ENCODE data around the gene TMEM141.
"Not testable (repeated sequence)": the region's sequence is repeated elsewhere in the genome, so short reads cannot be mapped to it uniquely, and the experiment has no call there.

The TMEM141 gene

GRCh38 chr9:136784249-136784996 is 6.7 kb upstream of the TMEM141 start:
- peak; percentile 20 for TF ChIP-seq CTCF (IDR thresholded peaks at IDR 0.05; ENCODE audit: low read depth, low read length)
- peak; percentile 43 to 48 for DNase-seq (ENCODE audit: low read depth in 2 of 2)
- H3K4me3 ChIP-seq (replicated peaks in 1 of 2; ENCODE audit: low read depth in 2 of 2, low read length in 2 of 2), result no peak overlapping the region

GRCh38 chr9:136784997-136785361 is 6.2 kb upstream of the TMEM141 start:
- TF ChIP-seq CTCF (IDR thresholded peaks at IDR 0.05; ENCODE audit: low read depth, low read length), result no peak
- H3K4me3 ChIP-seq (replicated peaks in 1 of 2; ENCODE audit: low read depth in 2 of 2, low read length in 2 of 2), result no peak overlapping the region
- no peak for DNase-seq (ENCODE audit: low read depth in 2 of 2)

GRCh38 chr9:136785565-136786355 is 5.4 kb upstream of the TMEM141 start:
- H3K4me3 ChIP-seq (replicated peaks in 1 of 2; ENCODE audit: low read depth in 2 of 2, low read length in 2 of 2); DNase-seq (ENCODE audit: low read depth in 2 of 2): not testable (repeated sequence)

GRCh38 chr9:136786451-136786850 is 4.7 kb upstream of the TMEM141 start:
- no peak overlapping the region for H3K4me3 ChIP-seq (replicated peaks in 1 of 2; ENCODE audit: low read depth in 2 of 2, low read length in 2 of 2)
- no peak for DNase-seq (ENCODE audit: low read depth in 2 of 2)
- no peak for TF ChIP-seq CTCF (IDR thresholded peaks at IDR 0.05; ENCODE audit: low read depth, low read length)

- not testable (repeated sequence) for DNase-seq (ENCODE audit: low read depth in 2 of 2); H3K4me3 ChIP-seq (replicated peaks in 1 of 2; ENCODE audit: low read depth in 2 of 2, low read length in 2 of 2)
Measured at GRCh38 chr9:136786983-136787382, 4.2 kb upstream of the TMEM141 start.

- H3K4me3 ChIP-seq (replicated peaks in 1 of 2; ENCODE audit: low read depth in 2 of 2, low read length in 2 of 2), result no peak overlapping the region
- peak; percentile 73 for TF ChIP-seq CTCF (IDR thresholded peaks at IDR 0.05; ENCODE audit: low read depth, low read length)
- peak; percentile 67 to 69 for DNase-seq (ENCODE audit: low read depth in 2 of 2)
Measured at GRCh38 chr9:136787690-136788400, 3.3 kb upstream of the TMEM141 start.

GRCh38 chr9:136788644-136789522 is 2.3 kb upstream of the TMEM141 start:
- H3K4me3 ChIP-seq (replicated peaks in 1 of 2; ENCODE audit: low read depth in 2 of 2, low read length in 2 of 2), result not testable (repeated sequence)
- peak in 1 of 2 donors; percentile 18 for DNase-seq (ENCODE audit: low read depth in 2 of 2)

Measured in cardiac fibroblast (primary cell).